ENCODE results near the gene ERG.

The ERG gene

GRCh38 chr21:38498057-38498833, at the start of gene ERG:
TSS of gene ERG (minus strand) at chr21:38498477. CDS start at chr21:38498380, 97 bp downstream.
- Histone ChIP-seq H3K9ac (ENCODE audit: low read depth, low read length) (no peak within 1 kb of the TSS), H3K4me1 (ENCODE audit: insufficient read depth, low read length) (peaks cover 20% of the 10 kb centered on the region; the same call in 1 of the 2 replicates), H3K4me3 (ENCODE audit: low read length) (no peak within 1 kb of the TSS), H3K9me3 (ENCODE audit: insufficient read depth, low read depth, low read length) (no peaks in the 10 kb centered on the region), H3K27ac (ENCODE audit: low read length) (no peak within 1 kb of the TSS), H3K36me3 (ENCODE audit: insufficient read depth, low read depth, low read length) (no peaks in the 10 kb centered on the region), H3K27me3 (ENCODE audit: insufficient read depth, low read length) (no peaks in the 10 kb centered on the region)

- no peaks in the 10 kb centered on the region for H3K36me3 ChIP-seq (ENCODE audit: insufficient read depth, low read depth, low read length)
- H3K4me1 ChIP-seq (ENCODE audit: insufficient read depth, low read length): no peaks in the 10 kb centered on the region
- H3K27ac ChIP-seq (ENCODE audit: low read length): no peak overlapping the region
- H3K4me3 ChIP-seq (ENCODE audit: low read length): no peak overlapping the region
- no peaks in the 10 kb centered on the region for H3K27me3 ChIP-seq (ENCODE audit: insufficient read depth, low read length)
- no peak overlapping the region for H3K9ac ChIP-seq (ENCODE audit: low read depth, low read length)
- H3K9me3 ChIP-seq (ENCODE audit: insufficient read depth, low read depth, low read length): no peaks in the 10 kb centered on the region
These were observed 46.4 kb upstream of the ERG start for GRCh38 chr21:38544661-38545060.

- no peak overlapping the region for H3K27ac ChIP-seq (ENCODE audit: low read length)
- no peak overlapping the region for H3K9ac ChIP-seq (ENCODE audit: low read depth, low read length)
- H3K36me3 ChIP-seq (ENCODE audit: insufficient read depth, low read depth, low read length): no peaks in the 10 kb centered on the region
- no peak overlapping the region for H3K4me3 ChIP-seq (ENCODE audit: low read length)
- H3K9me3 ChIP-seq (ENCODE audit: insufficient read depth, low read depth, low read length): no peaks in the 10 kb centered on the region
- H3K4me1 ChIP-seq (ENCODE audit: insufficient read depth, low read length): no peaks in the 10 kb centered on the region
- no peaks in the 10 kb centered on the region for H3K27me3 ChIP-seq (ENCODE audit: insufficient read depth, low read length)
These were observed 44.0 kb upstream of the ERG start for GRCh38 chr21:38542263-38542662.

- Histone ChIP-seq H3K27me3 (ENCODE audit: insufficient read depth, low read length) (no peaks in the 10 kb centered on the region), H3K36me3 (ENCODE audit: insufficient read depth, low read depth, low read length) (no peaks in the 10 kb centered on the region), H3K4me3 (ENCODE audit: low read length) (no peak overlapping the region), H3K4me1 (ENCODE audit: insufficient read depth, low read length) (peaks cover 6% of the 10 kb centered on the region; the same call in 1 of the 2 replicates), H3K27ac (ENCODE audit: low read length) (no peak overlapping the region), H3K9ac (ENCODE audit: low read depth, low read length) (no peak overlapping the region), H3K9me3 (ENCODE audit: insufficient read depth, low read depth, low read length) (no peaks in the 10 kb centered on the region)
These were observed 40.1 kb upstream of the ERG start for GRCh38 chr21:38538353-38538752.

GRCh38 chr21:38534591-38534990, 36.3 kb upstream of the ERG start:
- Histone ChIP-seq H3K9ac (ENCODE audit: low read depth, low read length) (no peak overlapping the region), H3K27ac (ENCODE audit: low read length) (no peak overlapping the region), H3K9me3 (ENCODE audit: insufficient read depth, low read depth, low read length) (no peaks in the 10 kb centered on the region), H3K4me1 (ENCODE audit: insufficient read depth, low read length) (peaks cover 6% of the 10 kb centered on the region; the same call in 1 of the 2 replicates), H3K36me3 (ENCODE audit: insufficient read depth, low read depth, low read length) (no peaks in the 10 kb centered on the region), H3K27me3 (ENCODE audit: insufficient read depth, low read length) (no peaks in the 10 kb centered on the region), H3K4me3 (ENCODE audit: low read length) (no peak overlapping the region)

- H3K27ac ChIP-seq (ENCODE audit: low read length): no peak overlapping the region
- H3K4me3 ChIP-seq (ENCODE audit: low read length): no peak overlapping the region
- H3K9ac ChIP-seq (ENCODE audit: low read depth, low read length): no peak overlapping the region
- H3K4me1 ChIP-seq (ENCODE audit: insufficient read depth, low read length): peaks cover 6% of the 10 kb centered on the region; the same call in 1 of the 2 replicates
- H3K9me3 ChIP-seq (ENCODE audit: insufficient read depth, low read depth, low read length): no peaks in the 10 kb centered on the region
- no peaks in the 10 kb centered on the region for H3K27me3 ChIP-seq (ENCODE audit: insufficient read depth, low read length)
- no peaks in the 10 kb centered on the region for H3K36me3 ChIP-seq (ENCODE audit: insufficient read depth, low read depth, low read length)
These were observed 35.6 kb upstream of the ERG start for GRCh38 chr21:38533887-38534286.

GRCh38 chr21:38531591-38531990, 33.3 kb upstream of the ERG start:
- H3K27ac ChIP-seq (ENCODE audit: low read length): no peak overlapping the region

GRCh38 chr21:38531039-38531541, 32.8 kb upstream of the ERG start:
- Histone ChIP-seq H3K27me3 (ENCODE audit: insufficient read depth, low read length) (no peaks in the 10 kb centered on the region), H3K36me3 (ENCODE audit: insufficient read depth, low read depth, low read length) (no peaks in the 10 kb centered on the region), H3K9me3 (ENCODE audit: insufficient read depth, low read depth, low read length) (no peaks in the 10 kb centered on the region), H3K27ac (ENCODE audit: low read length) (no peak overlapping the region), H3K4me1 (ENCODE audit: insufficient read depth, low read length) (peaks cover 6% of the 10 kb centered on the region; the same call in 1 of the 2 replicates), H3K9ac (ENCODE audit: low read depth, low read length) (no peak overlapping the region), H3K4me3 (ENCODE audit: low read length) (no peak overlapping the region)

More at GRCh38 chr21:38531591-38531990, 33.3 kb upstream of the ERG start:
- H3K36me3 ChIP-seq (ENCODE audit: insufficient read depth, low read depth, low read length): no peaks in the 10 kb centered on the region
- H3K4me1 ChIP-seq (ENCODE audit: insufficient read depth, low read length): peaks cover 6% of the 10 kb centered on the region; the same call in 1 of the 2 replicates
- H3K4me3 ChIP-seq (ENCODE audit: low read length): no peak overlapping the region
- no peaks in the 10 kb centered on the region for H3K9me3 ChIP-seq (ENCODE audit: insufficient read depth, low read depth, low read length)
- no peak overlapping the region for H3K9ac ChIP-seq (ENCODE audit: low read depth, low read length)
- no peaks in the 10 kb centered on the region for H3K27me3 ChIP-seq (ENCODE audit: insufficient read depth, low read length)

- Histone ChIP-seq H3K9me3 (ENCODE audit: insufficient read depth, low read depth, low read length) (no peaks in the 10 kb centered on the region), H3K27ac (ENCODE audit: low read length) (no peak overlapping the region), H3K4me3 (ENCODE audit: low read length) (no peak overlapping the region), H3K9ac (ENCODE audit: low read depth, low read length) (no peak overlapping the region), H3K4me1 (ENCODE audit: insufficient read depth, low read length) (no peaks in the 10 kb centered on the region), H3K36me3 (ENCODE audit: insufficient read depth, low read depth, low read length) (no peaks in the 10 kb centered on the region), H3K27me3 (ENCODE audit: insufficient read depth, low read length) (no peaks in the 10 kb centered on the region)
These were observed 29.5 kb upstream of the ERG start for GRCh38 chr21:38527737-38528136.

- no peaks in the 10 kb centered on the region for H3K27me3 ChIP-seq (ENCODE audit: insufficient read depth, low read length)
- H3K4me1 ChIP-seq (ENCODE audit: insufficient read depth, low read length): 0 out of 2 replicates have a peak, but pooled peaks cover 5% of the 10 kb centered on the region
- H3K4me3 ChIP-seq (ENCODE audit: low read length): no peak overlapping the region
- no peak overlapping the region for H3K9ac ChIP-seq (ENCODE audit: low read depth, low read length)
- H3K9me3 ChIP-seq (ENCODE audit: insufficient read depth, low read depth, low read length): no peaks in the 10 kb centered on the region
- no peaks in the 10 kb centered on the region for H3K36me3 ChIP-seq (ENCODE audit: insufficient read depth, low read depth, low read length)
- H3K27ac ChIP-seq (ENCODE audit: low read length): no peak overlapping the region
These were observed 27.2 kb upstream of the ERG start for GRCh38 chr21:38525454-38525853.

GRCh38 chr21:38524168-38525153, 26.2 kb upstream of the ERG start:
- Histone ChIP-seq H3K36me3 (ENCODE audit: insufficient read depth, low read depth, low read length) (no peaks in the 10 kb centered on the region), H3K4me3 (ENCODE audit: low read length) (no peak overlapping the region), H3K27ac (ENCODE audit: low read length) (no peak overlapping the region)

More at GRCh38 chr21:38524168-38525153, 26.2 kb upstream of the ERG start:
- H3K27me3 ChIP-seq (ENCODE audit: insufficient read depth, low read length): no peaks in the 10 kb centered on the region
- 0 out of 2 replicates have a peak, but pooled peaks cover 5% of the 10 kb centered on the region for H3K4me1 ChIP-seq (ENCODE audit: insufficient read depth, low read length)
- H3K9ac ChIP-seq (ENCODE audit: low read depth, low read length): no peak overlapping the region
- no peaks in the 10 kb centered on the region for H3K9me3 ChIP-seq (ENCODE audit: insufficient read depth, low read depth, low read length)

Data from iPS-20b (cell line).